ENCODE data around the gene ZSCAN10. TPM values are rescaled to one million over a fixed set of nuclear protein-coding genes. Genes with fewer than 3 reads are reported as not detected.
"Not testable (repeated sequence)": the region's sequence is repeated elsewhere in the genome, so short reads cannot be mapped to it uniquely, and the experiment has no call there.

The ZSCAN10 gene
- total RNA-seq, 8 experiments from 2014 or later = 0.17 to 0.71 (median 0.40) TPM; not detected in 2

GRCh38 chr16:3086596-3087242 lies 12.4 kb downstream of the ZSCAN10 start:
- ATAC-seq (replicated peaks in 6 of 8) = peak in 4 of 8 experiments; percentile 41 to 46 (median 43)
- H3K4me1 ChIP-seq (replicated peaks in 1 of 2) = peaks cover 0 to 19% of the 10 kb centered on the region in 2 donors
- H3K27ac ChIP-seq = peak overlapping the region in 1 of 2 donors; percentile 63
- in situ Hi-C loops (cut with MboI; ENCODE audit: low pct_unique_long_range_greater_than_20kb in 2 of 9, low sequenced_read_pairs in 9 of 9, unreplicated experiment in 9 of 9) = no loop called here
- WGBS, 10 experiments = 89 to 100% (median 89%) methylated on average over 2 to 3 of the region's 14 CpGs; no CpG with 5 or more reads in 6 of the 10 experiments
- H3K4me3 ChIP-seq = no peak overlapping the region

- no peak for ATAC-seq (replicated peaks in 6 of 8)
- peaks cover 0 to 19% of the 10 kb centered on the region in 2 donors for H3K4me1 ChIP-seq (replicated peaks in 1 of 2)
- no peak overlapping the region for H3K27ac ChIP-seq
- 62 to 100% (median 88%) methylated on average over 1 to 15 of the region's 17 CpGs for WGBS, 10 experiments
- no peak overlapping the region for H3K4me3 ChIP-seq
- in situ Hi-C loops (cut with MboI; ENCODE audit: low pct_unique_long_range_greater_than_20kb in 2 of 9, low sequenced_read_pairs in 9 of 9, unreplicated experiment in 9 of 9) = no loop called here
These were observed 13.1 kb downstream of the ZSCAN10 start for GRCh38 chr16:3085868-3086595.

GRCh38 chr16:3084969-3085670 lies 14.0 kb downstream of the ZSCAN10 start:
- Histone ChIP-seq H3K4me1 (replicated peaks in 1 of 2) (peaks cover 0 to 19% of the 10 kb centered on the region in 2 donors), H3K4me3 (no peak overlapping the region), H3K27ac (no peak overlapping the region)
- 26 to 100% (median 72%) methylated on average over 2 to 7 of the region's 7 CpGs; no CpG with 5 or more reads in 1 of the 10 experiments for WGBS, 10 experiments
- in situ Hi-C loops (cut with MboI; ENCODE audit: low pct_unique_long_range_greater_than_20kb in 2 of 9, low sequenced_read_pairs in 9 of 9, unreplicated experiment in 9 of 9) = no loop called here
- ATAC-seq (replicated peaks in 6 of 8) = no peak

- H3K4me1 ChIP-seq (replicated peaks in 1 of 2) = peaks cover 0 to 19% of the 10 kb centered on the region in 2 donors
- WGBS, 10 experiments = 33 to 100% (median 100%) methylated on average over 1 of the region's 1 CpG; no CpG with 5 or more reads in 7 of the 10 experiments
- ATAC-seq (replicated peaks in 6 of 8) = no peak
- H3K27ac ChIP-seq = no peak overlapping the region
- H3K4me3 ChIP-seq = no peak overlapping the region
- in situ Hi-C loops (cut with MboI; ENCODE audit: low pct_unique_long_range_greater_than_20kb in 2 of 9, low sequenced_read_pairs in 9 of 9, unreplicated experiment in 9 of 9) = no loop called here
These were observed 14.6 kb downstream of the ZSCAN10 start for GRCh38 chr16:3084491-3084890.

- in situ Hi-C loops (cut with MboI; ENCODE audit: low pct_unique_long_range_greater_than_20kb in 2 of 9, low sequenced_read_pairs in 9 of 9, unreplicated experiment in 9 of 9); H3K27ac ChIP-seq; H3K4me3 ChIP-seq; ATAC-seq (replicated peaks in 6 of 8): not testable (repeated sequence)
- H3K4me1 ChIP-seq (replicated peaks in 1 of 2) = peaks cover 0 to 19% of the 10 kb centered on the region in 2 donors
- WGBS, 10 experiments = 100% methylated on average over 2 of the region's 8 CpGs; no CpG with 5 or more reads in 9 of the 10 experiments
These were observed 15.7 kb downstream of the ZSCAN10 start for GRCh38 chr16:3083408-3083807.

GRCh38 chr16:3081957-3082356 lies 17.1 kb downstream of the ZSCAN10 start:
- in situ Hi-C loops (cut with MboI; ENCODE audit: low pct_unique_long_range_greater_than_20kb in 2 of 9, low sequenced_read_pairs in 9 of 9, unreplicated experiment in 9 of 9); ATAC-seq (replicated peaks in 6 of 8); H3K4me1 ChIP-seq (replicated peaks in 1 of 2); H3K27ac ChIP-seq; H3K4me3 ChIP-seq: not testable (repeated sequence)
- 60 to 96% (median 83%) methylated on average over 1 to 8 of the region's 13 CpGs; no CpG with 5 or more reads in 5 of the 10 experiments for WGBS, 10 experiments

- Histone ChIP-seq H3K27ac (no peak overlapping the region), H3K4me3 (no peak overlapping the region), H3K4me1 (replicated peaks in 1 of 2) (no peaks in the 10 kb centered on the region)
- in situ Hi-C loops (cut with MboI; ENCODE audit: low pct_unique_long_range_greater_than_20kb in 2 of 9, low sequenced_read_pairs in 9 of 9, unreplicated experiment in 9 of 9) = no loop called here
- 33 to 85% (median 75%) methylated on average over 2 to 17 of the region's 17 CpGs; no CpG with 5 or more reads in 2 of the 10 experiments for WGBS, 10 experiments
- no peak for ATAC-seq (replicated peaks in 6 of 8)
These were observed 19.1 kb downstream of the ZSCAN10 start for GRCh38 chr16:3080024-3080423.

- Histone ChIP-seq H3K4me3 (no peak overlapping the region), H3K27ac (no peak overlapping the region), H3K4me1 (replicated peaks in 1 of 2) (no peaks in the 10 kb centered on the region)
- no peak for ATAC-seq (replicated peaks in 6 of 8)
- in situ Hi-C loops (cut with MboI; ENCODE audit: low pct_unique_long_range_greater_than_20kb in 2 of 9, low sequenced_read_pairs in 9 of 9, unreplicated experiment in 9 of 9) = no loop called here
- 20 to 100% (median 51%) methylated on average over 1 to 5 of the region's 6 CpGs; no CpG with 5 or more reads in 5 of the 10 experiments for WGBS, 10 experiments
These were observed 22.5 kb downstream of the ZSCAN10 start for GRCh38 chr16:3076577-3076976.

GRCh38 chr16:3075946-3076345 lies 23.1 kb downstream of the ZSCAN10 start:
- ATAC-seq (replicated peaks in 6 of 8) = peak in 1 of 8 experiments; percentile 14
- 67 to 90% (median 85%) methylated on average over 2 to 3 of the region's 6 CpGs; no CpG with 5 or more reads in 6 of the 10 experiments for WGBS, 10 experiments
- in situ Hi-C loops (cut with MboI; ENCODE audit: low pct_unique_long_range_greater_than_20kb in 2 of 9, low sequenced_read_pairs in 9 of 9, unreplicated experiment in 9 of 9); H3K4me1 ChIP-seq (replicated peaks in 1 of 2); H3K4me3 ChIP-seq; H3K27ac ChIP-seq: not testable (repeated sequence)

GRCh38 chr16:3075523-3075915 lies 23.6 kb downstream of the ZSCAN10 start:
- 0 to 83% (median 53%) methylated on average over 1 to 4 of the region's 10 CpGs; no CpG with 5 or more reads in 4 of the 10 experiments for WGBS, 10 experiments

GRCh38 chr16:3074860-3075522 lies 24.1 kb downstream of the ZSCAN10 start:
- in situ Hi-C loops (cut with MboI; ENCODE audit: low pct_unique_long_range_greater_than_20kb in 2 of 9, low sequenced_read_pairs in 9 of 9, unreplicated experiment in 9 of 9) = no loop called here
- H3K4me3 ChIP-seq = no peak overlapping the region
- WGBS, 10 experiments = 13 to 83% (median 56%) methylated on average over 1 to 5 of the region's 9 CpGs; no CpG with 5 or more reads in 2 of the 10 experiments
- H3K27ac ChIP-seq = no peak overlapping the region
- no peaks in the 10 kb centered on the region for H3K4me1 ChIP-seq (replicated peaks in 1 of 2)
- ATAC-seq (replicated peaks in 6 of 8) = no peak

More at GRCh38 chr16:3075523-3075915, 23.6 kb downstream of the ZSCAN10 start:
- Histone ChIP-seq H3K4me1 (replicated peaks in 1 of 2) (no peaks in the 10 kb centered on the region), H3K4me3 (no peak overlapping the region), H3K27ac (no peak overlapping the region)
- ATAC-seq (replicated peaks in 6 of 8) = peak in 2 of 8 experiments; percentile 38 to 80
- in situ Hi-C loops (cut with MboI; ENCODE audit: low pct_unique_long_range_greater_than_20kb in 2 of 9, low sequenced_read_pairs in 9 of 9, unreplicated experiment in 9 of 9) = no loop called here

GRCh38 chr16:3073448-3073847 lies 25.6 kb downstream of the ZSCAN10 start:
- in situ Hi-C loops (cut with MboI; ENCODE audit: low pct_unique_long_range_greater_than_20kb in 2 of 9, low sequenced_read_pairs in 9 of 9, unreplicated experiment in 9 of 9) = no loop called here
- H3K4me1 ChIP-seq (replicated peaks in 1 of 2) = no peaks in the 10 kb centered on the region
- no peak overlapping the region for H3K4me3 ChIP-seq
- H3K27ac ChIP-seq = no peak overlapping the region
- WGBS, 10 experiments = 65 to 100% (median 92%) methylated on average over 1 to 7 of the region's 7 CpGs; no CpG with 5 or more reads in 3 of the 10 experiments
- ATAC-seq (replicated peaks in 6 of 8) = no peak
